ENCODE data around the gene ACSF3.

GRCh38 chr16:89140981-89141883, 47.6 kb downstream of the ACSF3 start:
- TF ChIP-seq CTCF (IDR thresholded peaks at IDR 0.05; ENCODE audit: poor library complexity): no peak
- TF ChIP-seq EZH2 (IDR thresholded peaks at IDR 0.05; ENCODE audit: borderline replicate concordance): no peak
- no peak for TF ChIP-seq EZH2phosphoT487 (IDR thresholded peaks at IDR 0.05; ENCODE audit: low read depth, severe bottlenecking, unreplicated experiment)

Measured in hepatocyte (in vitro differentiated cells).